CD4-positive, alpha-beta T cell treated with Interleukin-10 for 1 hour (primary cell): Measurements from ENCODE around the gene HRK.
A peak's percentile ranks its signal among the peaks of the same experiment; 100 is the strongest.
"Not testable (repeated sequence)": the region's sequence is repeated elsewhere in the genome, so short reads cannot be mapped to it uniquely, and the experiment has no call there.

Experiments
- DNase-seq: peaks from one replicate; pipeline ENCODE4 v3.0.0-alpha.2; 2020

HRK gene

DNA sequence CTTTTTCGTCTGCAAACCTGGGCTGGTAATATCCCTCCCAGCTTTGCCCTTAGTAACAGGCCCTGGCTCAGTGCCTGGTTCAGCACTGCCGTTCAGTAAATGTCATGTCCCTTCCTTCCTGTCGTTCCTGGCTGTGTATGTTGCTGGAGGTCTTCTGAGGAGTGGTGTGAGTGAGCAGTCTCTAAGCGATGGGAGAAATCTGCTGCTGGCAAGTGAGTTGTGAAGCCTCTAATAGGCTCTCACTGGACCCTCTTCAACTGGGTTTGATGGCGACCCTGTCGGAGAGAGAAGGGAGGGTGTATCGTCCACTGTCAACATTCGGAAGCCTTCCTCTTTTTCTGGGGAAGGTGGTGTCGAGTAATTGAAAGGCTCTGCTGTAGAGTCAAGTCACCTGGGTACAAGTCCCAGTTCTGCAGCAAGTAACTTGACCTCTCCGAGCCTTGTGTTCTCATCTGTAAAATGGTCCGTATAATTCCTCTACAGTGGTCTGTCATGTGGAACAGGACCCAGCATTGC, 62.8 kb downstream of the HRK start:
- peak; percentile 16 for DNase-seq

DNA sequence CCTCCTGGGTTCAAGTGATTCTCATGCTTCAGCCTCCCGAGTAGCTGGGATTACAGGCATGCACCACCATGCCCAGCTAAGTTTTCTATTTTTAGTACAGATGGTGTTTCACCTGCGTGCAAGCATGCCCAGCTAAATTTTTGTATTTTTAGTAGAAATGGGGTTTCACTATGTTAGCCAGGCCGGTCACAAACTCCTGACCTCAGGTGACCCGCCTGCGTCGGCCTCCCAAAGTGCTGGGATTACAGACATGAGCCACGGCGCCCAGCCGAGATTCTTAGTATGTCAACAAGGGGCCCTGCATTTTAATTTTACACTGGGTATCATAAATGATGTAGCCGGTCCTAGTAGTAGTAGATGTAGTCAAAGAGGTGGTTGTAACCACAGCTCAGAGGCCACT, 66.5 kb downstream of the HRK start:
- not testable (repeated sequence) for DNase-seq

DNA sequence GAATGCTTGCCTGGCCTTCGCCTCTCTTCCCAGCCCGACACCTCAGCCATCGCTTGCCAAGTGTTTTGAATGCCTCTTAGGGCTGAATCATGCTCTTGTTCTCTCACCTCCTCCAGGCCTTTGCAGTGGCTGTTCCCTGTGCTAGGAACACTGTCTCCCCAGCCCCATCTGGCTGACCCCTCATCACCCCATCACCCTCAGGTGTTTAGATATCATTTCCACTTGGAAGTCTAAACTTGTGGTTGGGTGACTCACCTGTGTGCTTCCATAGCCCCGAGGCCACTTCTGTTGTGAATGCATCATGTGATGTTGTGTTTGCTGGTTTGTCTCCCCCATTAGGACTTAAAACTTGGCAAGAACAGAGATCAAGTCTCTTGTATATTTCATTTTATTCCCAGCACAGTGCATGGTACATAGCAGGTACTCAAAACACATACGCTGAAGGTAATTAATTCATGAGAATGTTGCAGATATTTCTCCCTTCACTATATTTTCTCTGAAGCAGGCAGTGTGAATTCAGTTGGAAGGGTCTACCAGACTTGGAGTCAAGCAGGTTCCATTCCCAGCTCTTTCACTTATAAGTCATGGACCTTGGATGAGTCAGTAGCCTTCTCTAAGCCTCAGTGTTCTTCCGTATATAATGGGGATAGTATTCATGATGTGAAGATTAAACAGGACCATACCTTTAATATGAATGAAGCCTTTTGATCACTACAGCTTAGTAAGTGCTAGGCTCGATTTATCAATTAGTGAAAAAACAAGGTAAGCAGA, 67.8 kb downstream of the HRK start:
- no peak for DNase-seq

DNA sequence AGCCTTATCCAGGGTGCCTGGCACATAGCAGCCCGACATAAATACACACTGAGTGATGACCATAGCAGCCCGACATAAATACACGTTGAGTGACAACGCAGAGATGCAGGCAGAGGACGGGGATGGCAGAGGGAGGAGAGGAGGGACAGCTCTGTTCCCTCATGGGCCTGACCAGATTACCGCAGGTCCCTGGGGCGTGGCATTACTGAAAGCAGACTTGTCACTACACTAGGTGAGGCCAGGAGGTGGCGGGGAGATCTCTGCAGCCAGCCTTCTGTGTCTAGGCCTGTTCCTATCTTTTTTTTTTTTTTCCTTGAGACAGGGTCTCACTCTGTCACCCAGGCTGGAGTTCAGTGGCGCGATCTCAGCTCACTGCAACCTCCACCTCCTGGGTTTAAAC, 69.0 kb downstream of the HRK start:
- no peak for DNase-seq

DNA sequence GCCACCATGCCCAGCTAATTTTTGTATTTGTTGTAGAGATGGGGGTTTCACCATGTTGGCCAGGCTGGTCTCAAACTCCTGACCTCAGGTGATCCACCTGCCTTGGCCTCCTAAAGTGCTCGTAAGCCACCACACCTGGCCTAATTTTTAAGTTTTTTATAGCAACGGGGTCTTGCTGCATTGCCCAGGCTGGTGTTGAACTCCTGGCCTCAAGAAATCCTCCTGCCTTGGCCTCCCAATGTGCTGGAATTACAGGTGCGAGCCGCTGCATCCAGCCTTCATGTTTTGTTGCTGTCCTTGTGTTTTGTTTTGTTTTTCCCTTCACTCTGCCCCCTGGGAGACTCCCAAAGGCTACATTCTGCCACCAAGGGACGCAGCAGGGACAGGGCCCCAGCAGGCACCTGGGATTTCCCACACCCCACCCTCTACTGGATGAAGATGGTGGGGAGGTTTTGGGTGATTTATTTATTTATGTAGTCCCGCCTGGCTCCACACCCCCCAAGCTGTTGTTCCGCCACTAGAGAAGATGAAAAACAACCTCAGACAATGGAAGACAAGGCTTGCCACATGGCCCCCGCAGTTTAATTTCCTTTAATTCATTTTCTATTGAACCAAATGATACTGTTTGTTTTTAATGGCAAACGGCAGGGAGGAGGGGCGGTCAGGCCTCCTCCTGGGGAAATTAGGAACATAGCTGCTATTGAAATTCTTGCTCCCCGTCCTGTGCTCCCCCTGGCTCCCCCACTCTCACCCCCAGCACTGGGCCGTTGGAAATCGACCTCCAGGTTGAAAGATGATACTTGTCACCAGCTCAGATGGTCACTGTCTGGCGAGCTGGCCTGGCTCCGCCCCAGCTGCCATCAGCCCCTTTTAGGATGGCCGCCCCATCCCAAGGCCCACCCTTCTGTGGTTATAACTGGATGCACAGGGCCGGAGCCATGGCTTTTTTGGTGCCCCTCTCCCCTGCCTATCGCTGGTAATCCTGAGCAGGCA, 72.8 kb downstream of the HRK start:
- DNase-seq, result no peak

DNA sequence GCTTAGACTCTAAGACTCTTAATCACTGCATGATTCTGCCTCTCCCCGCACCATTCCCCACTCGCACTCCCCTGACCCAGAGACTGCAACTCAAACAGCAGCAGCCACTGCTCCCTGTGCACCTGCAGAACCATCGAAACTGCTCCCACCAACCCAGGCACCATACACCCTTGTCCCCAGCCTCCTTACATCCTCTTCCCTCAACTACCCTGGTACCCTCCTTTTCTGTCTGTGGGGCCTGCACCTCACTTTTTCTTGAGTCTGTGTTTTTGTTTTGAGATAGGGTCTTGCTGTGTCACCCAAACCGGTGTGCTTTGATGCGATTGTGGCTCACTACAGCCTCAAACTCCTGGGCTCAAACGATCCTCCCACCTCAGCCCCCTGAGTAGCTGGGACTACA, 73.7 kb downstream of the HRK start:
- DNase-seq, result no peak

DNA sequence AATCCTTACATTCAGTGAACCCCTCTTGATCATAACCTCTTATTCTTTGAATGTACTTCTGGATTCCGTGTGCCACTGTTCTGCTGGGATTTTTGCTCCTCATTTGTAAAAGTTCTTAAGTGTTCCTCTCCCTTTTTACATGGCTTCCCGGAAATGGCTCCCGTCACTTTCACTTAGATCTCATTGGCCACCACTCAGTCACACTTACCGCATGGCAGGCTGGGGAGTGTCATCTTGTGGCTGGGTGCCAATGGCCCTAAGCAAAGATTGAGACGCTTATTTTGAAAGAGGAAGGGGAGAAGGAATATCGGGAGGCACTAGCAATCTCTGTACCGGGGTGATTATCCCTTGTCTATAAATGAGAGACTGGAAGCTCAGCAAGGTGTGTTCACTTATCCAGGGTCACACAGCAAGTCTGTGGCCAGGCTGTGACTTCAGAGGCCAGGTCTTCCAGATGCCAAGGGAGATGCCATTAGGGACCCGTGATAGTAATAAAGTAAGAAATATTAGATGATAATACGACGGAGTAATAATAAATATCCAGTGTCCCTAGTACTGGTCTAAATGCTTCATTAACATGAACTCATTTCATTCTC, 74.3 kb downstream of the HRK start:
- DNase-seq, result no peak
